Sigmoid colon (tissue), 4 donors: ENCODE results near the gene P2RY12.

Source experiments
- CTCF ChIP-seq, 4 experiments: fragments of 450-650 bp in 3 of 4; fragments of 200-600 bp in 1 of 4; IDR thresholded peaks; one replicate each; pipeline ENCODE4 v1.5.1; 2016 to 2019; ENCODE audit warnings: antibody characterized with exemption in 4 of 4, mild to moderate bottlenecking in 3 of 4, moderate library complexity in 2 of 4
- EP300 ChIP-seq, 4 donors: sonication (generic); formaldehyde crosslinking; IDR thresholded peaks; one replicate each; pipeline ENCODE4 v1.6.1; 2017; ENCODE audit warnings: antibody characterized with exemption in 4 of 4

- no peak for TF ChIP-seq CTCF (IDR thresholded peaks at IDR 0.05)
- no peak for TF ChIP-seq EP300 (IDR thresholded peaks at IDR 0.05)
Measured at GRCh38 chr3:151319628-151320027, 64.9 kb downstream of the P2RY12 start.
